HL-60 (cell line): ENCODE data around the gene RABGEF1.
"Not testable (repeated sequence)": the region's sequence is repeated elsewhere in the genome, so short reads cannot be mapped to it uniquely, and the experiment has no call there.

Experiments
- TF ChIP-seq, protein P1 (sequence below): IDR thresholded peaks from one replicate; pipeline ENCODE4 v1.5.1; 2011; ENCODE audit warnings: low read length, control low read depth, inconsistent platforms; ENCODE audit not compliant: insufficient read depth
- TF ChIP-seq, protein P2 (sequence below): IDR thresholded peaks from 2 replicates; pipeline ENCODE4 v1.6.1; 2012; ENCODE audit warnings: low read depth; ENCODE audit not compliant: insufficient replicate concordance

GRCh38 chr7:66740980-66741709 is 612 bp downstream of the RABGEF1 start:
- TF ChIP-seq, protein P1, sequence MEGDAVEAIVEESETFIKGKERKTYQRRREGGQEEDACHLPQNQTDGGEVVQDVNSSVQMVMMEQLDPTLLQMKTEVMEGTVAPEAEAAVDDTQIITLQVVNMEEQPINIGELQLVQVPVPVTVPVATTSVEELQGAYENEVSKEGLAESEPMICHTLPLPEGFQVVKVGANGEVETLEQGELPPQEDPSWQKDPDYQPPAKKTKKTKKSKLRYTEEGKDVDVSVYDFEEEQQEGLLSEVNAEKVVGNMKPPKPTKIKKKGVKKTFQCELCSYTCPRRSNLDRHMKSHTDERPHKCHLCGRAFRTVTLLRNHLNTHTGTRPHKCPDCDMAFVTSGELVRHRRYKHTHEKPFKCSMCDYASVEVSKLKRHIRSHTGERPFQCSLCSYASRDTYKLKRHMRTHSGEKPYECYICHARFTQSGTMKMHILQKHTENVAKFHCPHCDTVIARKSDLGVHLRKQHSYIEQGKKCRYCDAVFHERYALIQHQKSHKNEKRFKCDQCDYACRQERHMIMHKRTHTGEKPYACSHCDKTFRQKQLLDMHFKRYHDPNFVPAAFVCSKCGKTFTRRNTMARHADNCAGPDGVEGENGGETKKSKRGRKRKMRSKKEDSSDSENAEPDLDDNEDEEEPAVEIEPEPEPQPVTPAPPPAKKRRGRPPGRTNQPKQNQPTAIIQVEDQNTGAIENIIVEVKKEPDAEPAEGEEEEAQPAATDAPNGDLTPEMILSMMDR: not testable (repeated sequence)
- TF ChIP-seq, protein P2, sequence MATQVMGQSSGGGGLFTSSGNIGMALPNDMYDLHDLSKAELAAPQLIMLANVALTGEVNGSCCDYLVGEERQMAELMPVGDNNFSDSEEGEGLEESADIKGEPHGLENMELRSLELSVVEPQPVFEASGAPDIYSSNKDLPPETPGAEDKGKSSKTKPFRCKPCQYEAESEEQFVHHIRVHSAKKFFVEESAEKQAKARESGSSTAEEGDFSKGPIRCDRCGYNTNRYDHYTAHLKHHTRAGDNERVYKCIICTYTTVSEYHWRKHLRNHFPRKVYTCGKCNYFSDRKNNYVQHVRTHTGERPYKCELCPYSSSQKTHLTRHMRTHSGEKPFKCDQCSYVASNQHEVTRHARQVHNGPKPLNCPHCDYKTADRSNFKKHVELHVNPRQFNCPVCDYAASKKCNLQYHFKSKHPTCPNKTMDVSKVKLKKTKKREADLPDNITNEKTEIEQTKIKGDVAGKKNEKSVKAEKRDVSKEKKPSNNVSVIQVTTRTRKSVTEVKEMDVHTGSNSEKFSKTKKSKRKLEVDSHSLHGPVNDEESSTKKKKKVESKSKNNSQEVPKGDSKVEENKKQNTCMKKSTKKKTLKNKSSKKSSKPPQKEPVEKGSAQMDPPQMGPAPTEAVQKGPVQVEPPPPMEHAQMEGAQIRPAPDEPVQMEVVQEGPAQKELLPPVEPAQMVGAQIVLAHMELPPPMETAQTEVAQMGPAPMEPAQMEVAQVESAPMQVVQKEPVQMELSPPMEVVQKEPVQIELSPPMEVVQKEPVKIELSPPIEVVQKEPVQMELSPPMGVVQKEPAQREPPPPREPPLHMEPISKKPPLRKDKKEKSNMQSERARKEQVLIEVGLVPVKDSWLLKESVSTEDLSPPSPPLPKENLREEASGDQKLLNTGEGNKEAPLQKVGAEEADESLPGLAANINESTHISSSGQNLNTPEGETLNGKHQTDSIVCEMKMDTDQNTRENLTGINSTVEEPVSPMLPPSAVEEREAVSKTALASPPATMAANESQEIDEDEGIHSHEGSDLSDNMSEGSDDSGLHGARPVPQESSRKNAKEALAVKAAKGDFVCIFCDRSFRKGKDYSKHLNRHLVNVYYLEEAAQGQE: not testable (repeated sequence)
